Measurements from ENCODE around the gene MAPRE2. TPM values are rescaled to one million over a fixed set of nuclear protein-coding genes. Genes with fewer than 3 reads are reported as not detected.

The MAPRE2 gene
- total and polyA plus RNA-seq, 2 of the 13 experiments (the other 11 are each of a cell fraction or from before 2014, with no cell fraction given), result 34.5 to 67.9 TPM

- TF ChIP-seq ZNF354B (CRISPR knock-in tag; IDR thresholded peaks at IDR 0.05), result no peak
- TF ChIP-seq MEF2D (CRISPR knock-in tag; IDR thresholded peaks at IDR 0.05), result no peak
- no peak for TF ChIP-seq RAD21 (CRISPR knock-in tag; IDR thresholded peaks at IDR 0.05)
- TF ChIP-seq BCL6 (CRISPR knock-in tag; IDR thresholded peaks at IDR 0.05), result no peak
Observed at GRCh38 chr18:35075132-35075531, 33.9 kb downstream of the MAPRE2 start (continued).

GRCh38 chr18:35076135-35076924 is 35.1 kb downstream of the MAPRE2 start:
- no peak for ATAC-seq
- no peaks in the 10 kb centered on the region for H4K20me1 ChIP-seq (ENCODE audit: insufficient read depth, low read length)

GRCh38 chr18:35077937-35078336 is 36.7 kb downstream of the MAPRE2 start:
- peaks cover 4% of the 10 kb centered on the region for H3K79me2 ChIP-seq (ENCODE audit: insufficient read depth, low read length)
- no peak overlapping the region for H2AFZ ChIP-seq (ENCODE audit: low read length)
- intact Hi-C loops (cut with micrococcal nuclease; ENCODE audit: unreplicated experiment) (no loop called here), in situ Hi-C loops (cut with HindIII; ENCODE audit: extremely low pct_ligation_motif_present, low pct_unique_long_range_greater_than_20kb) (no loop called here)
- no peak overlapping the region for H3K4me2 ChIP-seq (ENCODE audit: low read depth, low read length)
- ATAC-seq, result no peak
- no peak overlapping the region for H3K27ac ChIP-seq (ENCODE audit: extremely low read length, insufficient read depth, low read length)
- no peaks in the 10 kb centered on the region for H4K20me1 ChIP-seq (ENCODE audit: insufficient read depth, low read length)
- no peak for FAIRE-seq
- H3K9ac ChIP-seq (ENCODE audit: insufficient read depth, low read depth, low read length), result no peak overlapping the region
- TF ChIP-seq ZNF552 (CRISPR knock-in tag; IDR thresholded peaks at IDR 0.05; ENCODE audit: borderline replicate concordance) (no peak), SALL2 (CRISPR knock-in tag; IDR thresholded peaks at IDR 0.05) (no peak), RNF2 (conservative IDR thresholded peaks at IDR 0.05; ENCODE audit: low read depth) (no peak), ZNF713 (CRISPR knock-in tag; IDR thresholded peaks at IDR 0.05) (no peak), ZFP82 (CRISPR knock-in tag; IDR thresholded peaks at IDR 0.05; ENCODE audit: borderline replicate concordance) (no peak), HIVEP1 (CRISPR knock-in tag; IDR thresholded peaks at IDR 0.05) (no peak), KLF11 (CRISPR knock-in tag; IDR thresholded peaks at IDR 0.05) (no peak), GTF3A (CRISPR knock-in tag; conservative IDR thresholded peaks at IDR 0.05) (no peak), POLR2AphosphoS2 (IDR thresholded peaks at IDR 0.05; ENCODE audit: low read depth, low read length) (no peak)
- TF ChIP-seq, protein P1, sequence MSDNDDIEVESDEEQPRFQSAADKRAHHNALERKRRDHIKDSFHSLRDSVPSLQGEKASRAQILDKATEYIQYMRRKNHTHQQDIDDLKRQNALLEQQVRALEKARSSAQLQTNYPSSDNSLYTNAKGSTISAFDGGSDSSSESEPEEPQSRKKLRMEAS (IDR thresholded peaks at IDR 0.05), result no peak
- H3K4me1 ChIP-seq (ENCODE audit: insufficient read depth, low read length), result peaks cover 8% of the 10 kb centered on the region
- POLR2A ChIA-PET, result no interaction called here
- CTCF ChIA-PET (ENCODE audit: low intra/inter-chr PET ratio, low total read pairs), result no interaction called here
- no TSS peak for BruUV-seq (replicated peaks)
- H3K36me3 ChIP-seq (replicated peaks in 1 of 2; ENCODE audit: control insufficient read depth in 1 of 2, insufficient read depth in 2 of 2, low read length in 2 of 2), result peaks cover 2 to 18% of the 10 kb centered on the region in 2 experiments; a peak in 4 of 5 replicates
- H3K27me3 ChIP-seq (ENCODE audit: control insufficient read depth in 1 of 2, insufficient read depth in 2 of 2, low read length in 2 of 2), result no peaks in the 10 kb centered on the region
- H3K4me3 ChIP-seq (replicated peaks in 1 of 3; ENCODE audit: insufficient read depth in 1 of 3, low read depth in 2 of 3, low read length in 3 of 3), result no peak overlapping the region
- no peak for DNase-seq (ENCODE audit: low spot score)
- H3K9me3 ChIP-seq (ENCODE audit: low read length), result no peaks in the 10 kb centered on the region

More at GRCh38 chr18:35076135-35076924, 35.1 kb downstream of the MAPRE2 start:
- Histone ChIP-seq H3K4me2 (ENCODE audit: low read depth, low read length) (no peak overlapping the region), H3K79me2 (ENCODE audit: insufficient read depth, low read length) (no peaks in the 10 kb centered on the region), H2AFZ (ENCODE audit: low read length) (no peak overlapping the region), H3K4me1 (ENCODE audit: insufficient read depth, low read length) (no peaks in the 10 kb centered on the region), H3K36me3 (replicated peaks in 1 of 2; ENCODE audit: control insufficient read depth in 1 of 2, insufficient read depth in 2 of 2, low read length in 2 of 2) (peaks cover 0 to 23% of the 10 kb centered on the region in 2 experiments; a peak in 2 of 5 replicates), H3K9ac (ENCODE audit: insufficient read depth, low read depth, low read length) (no peak overlapping the region), H3K4me3 (replicated peaks in 1 of 3; ENCODE audit: insufficient read depth in 1 of 3, low read depth in 2 of 3, low read length in 3 of 3) (no peak overlapping the region), H3K27ac (ENCODE audit: extremely low read length, insufficient read depth, low read length) (no peak overlapping the region), H3K27me3 (ENCODE audit: control insufficient read depth in 1 of 2, insufficient read depth in 2 of 2, low read length in 2 of 2) (no peaks in the 10 kb centered on the region), H3K9me3 (ENCODE audit: low read length) (no peaks in the 10 kb centered on the region)
- TF ChIP-seq RBM22 (optimal IDR thresholded peaks at IDR 0.05; ENCODE audit: low read length) (peak; percentile 35), MIXL1 (CRISPR knock-in tag; IDR thresholded peaks at IDR 0.05) (no peak)
- ChIA-PET CTCF (ENCODE audit: low intra/inter-chr PET ratio, low total read pairs) (no interaction called here), POLR2A (no interaction called here)
- BruUV-seq (replicated peaks), result no TSS peak
- in situ Hi-C loops (cut with HindIII; ENCODE audit: extremely low pct_ligation_motif_present, low pct_unique_long_range_greater_than_20kb) (no loop called here), intact Hi-C loops (cut with micrococcal nuclease; ENCODE audit: unreplicated experiment) (no loop called here)
- WGBS (ENCODE audit: low lambda C conversion rate), result 95% methylated on average over 4 of the region's 4 CpGs
- DNase-seq (ENCODE audit: low spot score) (no peak), FAIRE-seq (no peak)

All from HepG2 (cell line).